Measurements from ENCODE around the gene KCNIP1.

KCNIP1 gene

GRCh38 chr5:170628691-170629565, 125.1 kb downstream of the KCNIP1 start:
- Histone ChIP-seq H3K4me3 (ENCODE audit: low read depth, low read length) (no peak overlapping the region), H3K36me3 (ENCODE audit: control insufficient read depth in 2 of 2, insufficient read depth in 1 of 2, low read length in 2 of 2) (no peaks in the 10 kb centered on the region), H3K9me3 (ENCODE audit: control insufficient read depth, insufficient read depth, low read depth, low read length) (no peaks in the 10 kb centered on the region), H3K4me1 (ENCODE audit: control insufficient read depth, insufficient read depth, low read length) (peaks cover 2% of the 10 kb centered on the region), H3K27ac (ENCODE audit: extremely low read depth, low read depth, low read length) (no peak overlapping the region)
- ChIA-PET CTCF (no interaction called here), POLR2A (no interaction called here)
- TF ChIP-seq ZNF19 (tag by site-specific recombination; IDR thresholded peaks at IDR 0.05; ENCODE audit: low read depth) (no peak), HOXA7 (CRISPR knock-in tag; IDR thresholded peaks at IDR 0.05; ENCODE audit: borderline replicate concordance) (no peak), GLIS2 (tag by site-specific recombination; IDR thresholded peaks at IDR 0.05) (no peak), ZNF560 (tag by site-specific recombination; IDR thresholded peaks at IDR 0.05; ENCODE audit: borderline replicate concordance) (no peak), ZNF423 (tag by site-specific recombination; IDR thresholded peaks at IDR 0.05) (no peak), ZNF248 (tag by site-specific recombination; IDR thresholded peaks at IDR 0.05) (no peak), ZNF549 (tag by site-specific recombination; IDR thresholded peaks at IDR 0.05) (no peak), ZBTB17 (tag by site-specific recombination; IDR thresholded peaks at IDR 0.05) (no peak), ZNF121 (tag by site-specific recombination; IDR thresholded peaks at IDR 0.05) (no peak), HOXD13 (CRISPR knock-in tag; IDR thresholded peaks at IDR 0.05; ENCODE audit: borderline replicate concordance) (no peak), ZNF747 (tag by site-specific recombination; IDR thresholded peaks at IDR 0.05) (no peak), ZIC2 (tag by site-specific recombination; IDR thresholded peaks at IDR 0.05) (no peak), ZNF114 (tag by site-specific recombination; IDR thresholded peaks at IDR 0.05) (no peak), ZBTB44 (tag by site-specific recombination; IDR thresholded peaks at IDR 0.05) (no peak), ZNF274 (IDR thresholded peaks at IDR 0.05; ENCODE audit: low read length) (no peak), ZNF274 (tag by site-specific recombination; IDR thresholded peaks at IDR 0.05; ENCODE audit: borderline replicate concordance) (no peak), BCL11A (tag by site-specific recombination; IDR thresholded peaks at IDR 0.05; ENCODE audit: low read depth) (no peak), ZNF776 (tag by site-specific recombination; IDR thresholded peaks at IDR 0.05; ENCODE audit: borderline replicate concordance) (no peak), ZNF2 (tag by site-specific recombination; IDR thresholded peaks at IDR 0.05) (no peak), ZFP69B (tag by site-specific recombination; IDR thresholded peaks at IDR 0.05) (no peak)

GRCh38 chr5:170629566-170630175, 125.9 kb downstream of the KCNIP1 start:
- CTCF ChIA-PET = no interaction called here
- Histone ChIP-seq H3K9me3 (ENCODE audit: control insufficient read depth, insufficient read depth, low read depth, low read length) (no peaks in the 10 kb centered on the region), H3K27ac (ENCODE audit: extremely low read depth, low read depth, low read length) (no peak overlapping the region), H3K4me1 (ENCODE audit: control insufficient read depth, insufficient read depth, low read length) (peaks cover 6% of the 10 kb centered on the region), H3K4me3 (ENCODE audit: low read depth, low read length) (no peak overlapping the region), H3K36me3 (ENCODE audit: control insufficient read depth in 2 of 2, insufficient read depth in 1 of 2, low read length in 2 of 2) (no peaks in the 10 kb centered on the region)
- POLR2A ChIA-PET = no interaction called here
- TF ChIP-seq ZNF561 (tag by site-specific recombination; IDR thresholded peaks at IDR 0.05; ENCODE audit: borderline replicate concordance) (no peak), ZNF138 (tag by site-specific recombination; IDR thresholded peaks at IDR 0.05; ENCODE audit: borderline replicate concordance) (no peak), ZNF114 (tag by site-specific recombination; IDR thresholded peaks at IDR 0.05) (no peak), ZBTB48 (tag by site-specific recombination; IDR thresholded peaks at IDR 0.05) (no peak), ZNF501 (tag by site-specific recombination; IDR thresholded peaks at IDR 0.05) (no peak), IKZF3 (tag by site-specific recombination; IDR thresholded peaks at IDR 0.05) (no peak), PRDM6 (tag by site-specific recombination; IDR thresholded peaks at IDR 0.05) (no peak), ZNF121 (tag by site-specific recombination; IDR thresholded peaks at IDR 0.05) (no peak), ZNF785 (tag by site-specific recombination; IDR thresholded peaks at IDR 0.05) (no peak), HOXA7 (CRISPR knock-in tag; IDR thresholded peaks at IDR 0.05; ENCODE audit: borderline replicate concordance) (no peak), BCL11B (tag by site-specific recombination; IDR thresholded peaks at IDR 0.05; ENCODE audit: low read depth) (no peak), ZNF692 (tag by site-specific recombination; IDR thresholded peaks at IDR 0.05) (no peak)

All from HEK293 (cell line).